ENCODE data around the gene C8A. TPM values are rescaled to one million over a fixed set of nuclear protein-coding genes. Genes with fewer than 3 reads are reported as not detected.

The C8A gene
- total RNA-seq, 6 donors from 2014 or later: 0.09 TPM; not detected in 5

- Histone ChIP-seq H3K4me1 (no peaks in the 10 kb centered on the region), H3K27me3 (no peaks in the 10 kb centered on the region), H3K36me3 (no peaks in the 10 kb centered on the region), H3K9me3 (no peaks in the 10 kb centered on the region), H3K4me3 (no peak overlapping the region), H3K27ac (no peak overlapping the region)
- DNase-seq: no peak
- no peak for ATAC-seq (ENCODE audit: low FRiP score in 2 of 2)
- WGBS, 2 donors: 77 to 79% methylated on average over 10 of the region's 10 CpGs
- TF ChIP-seq CTCF (IDR thresholded peaks at IDR 0.05) (no peak), EP300 (IDR thresholded peaks at IDR 0.05) (no peak), POLR2A (IDR thresholded peaks at IDR 0.05) (no peak), POLR2AphosphoS5 (IDR thresholded peaks at IDR 0.05) (no peak)
Observed at GRCh38 chr1:56961426-56961825, 106.8 kb downstream of the C8A start.

- Histone ChIP-seq H3K4me3 (no peak overlapping the region), H3K4me1 (no peaks in the 10 kb centered on the region), H3K9me3 (no peaks in the 10 kb centered on the region), H3K27me3 (no peaks in the 10 kb centered on the region), H3K27ac (no peak overlapping the region), H3K36me3 (no peaks in the 10 kb centered on the region)
- ATAC-seq (ENCODE audit: low FRiP score in 2 of 2) (no peak), DNase-seq (no peak)
- 69 to 73% methylated on average over 4 of the region's 4 CpGs for WGBS, 2 donors
- no peak for TF ChIP-seq EP300 (IDR thresholded peaks at IDR 0.05)
- no peak for TF ChIP-seq POLR2AphosphoS5 (IDR thresholded peaks at IDR 0.05)
- TF ChIP-seq POLR2A (IDR thresholded peaks at IDR 0.05): no peak
- TF ChIP-seq CTCF (IDR thresholded peaks at IDR 0.05): no peak
Observed at GRCh38 chr1:56963667-56964066, 109.1 kb downstream of the C8A start.

- ATAC-seq (ENCODE audit: low FRiP score in 2 of 2) (no peak), DNase-seq (no peak)
- no peaks in the 10 kb centered on the region for H3K9me3 ChIP-seq
- H3K27me3 ChIP-seq: no peaks in the 10 kb centered on the region
- no peaks in the 10 kb centered on the region for H3K36me3 ChIP-seq
- no peak for TF ChIP-seq EP300 (IDR thresholded peaks at IDR 0.05)
- TF ChIP-seq POLR2AphosphoS5 (IDR thresholded peaks at IDR 0.05): no peak
- no peak for TF ChIP-seq CTCF (IDR thresholded peaks at IDR 0.05)
- no peak for TF ChIP-seq POLR2A (IDR thresholded peaks at IDR 0.05)
- H3K27ac ChIP-seq: no peak overlapping the region
- WGBS, 2 donors: 84 to 91% methylated on average over 8 to 9 of the region's 9 CpGs
- no peaks in the 10 kb centered on the region for H3K4me1 ChIP-seq
- no peak overlapping the region for H3K4me3 ChIP-seq
Observed at GRCh38 chr1:56964349-56965017, 109.9 kb downstream of the C8A start.

- H3K4me1 ChIP-seq: no peaks in the 10 kb centered on the region
Observed at GRCh38 chr1:56965191-56965590, 110.6 kb downstream of the C8A start.

More at GRCh38 chr1:56965191-56965590, 110.6 kb downstream of the C8A start:
- Histone ChIP-seq H3K4me3 (no peak overlapping the region), H3K27ac (no peak overlapping the region), H3K9me3 (no peaks in the 10 kb centered on the region), H3K27me3 (no peaks in the 10 kb centered on the region), H3K36me3 (no peaks in the 10 kb centered on the region)
- WGBS, 2 donors: 75 to 88% methylated on average over 3 of the region's 3 CpGs
- no peak for TF ChIP-seq POLR2A (IDR thresholded peaks at IDR 0.05)
- TF ChIP-seq POLR2AphosphoS5 (IDR thresholded peaks at IDR 0.05): no peak
- TF ChIP-seq EP300 (IDR thresholded peaks at IDR 0.05): no peak
- TF ChIP-seq CTCF (IDR thresholded peaks at IDR 0.05): no peak
- no peak for ATAC-seq (ENCODE audit: low FRiP score in 2 of 2)
- no peak for DNase-seq
